Liver (tissue), 9 donors: ENCODE results near the gene GRID1. TPM values are rescaled to one million over a fixed set of nuclear protein-coding genes. Genes with fewer than 3 reads are reported as not detected.

Experiments used
- DNase-seq: peaks from one replicate; pipeline ENCODE4 v3.0.0-alpha.2; 2017; ENCODE audit warnings: low spot score
- H3K27ac ChIP-seq, 2 donors: one replicate each; pipeline ENCODE4 v1.7.0; 2013; ENCODE audit warnings: inconsistent platforms in 2 of 2, low read length in 2 of 2, control low read depth in 1 of 2, low read depth in 1 of 2, mild to moderate bottlenecking in 1 of 2
- H3K27me3 ChIP-seq, 4 donors: one replicate each; pipeline versions ENCODE4 v1.6.1 to v1.7.0; 2013; ENCODE audit warnings: low read length in 3 of 4, inconsistent platforms in 1 of 4, mild to moderate bottlenecking in 1 of 4, moderate library complexity in 1 of 4; ENCODE audit not compliant: control insufficient read depth in 4 of 4, insufficient read depth in 4 of 4
- H3K36me3 ChIP-seq, 4 donors: one replicate each; pipeline versions ENCODE4 v1.6.1 to v1.7.0; 2013; ENCODE audit warnings: low read length in 3 of 4, mild to moderate bottlenecking in 3 of 4, low read depth in 1 of 4, moderate library complexity in 1 of 4; ENCODE audit not compliant: control insufficient read depth in 4 of 4, insufficient read depth in 3 of 4
- H3K4me1 ChIP-seq, 4 donors: one replicate each; pipeline versions ENCODE4 v1.6.1 to v1.7.0; 2013; ENCODE audit warnings: low read length in 3 of 4, mild to moderate bottlenecking in 3 of 4, moderate library complexity in 1 of 4; ENCODE audit not compliant: control insufficient read depth in 4 of 4, insufficient read depth in 4 of 4
- H3K4me3 ChIP-seq, 3 donors: one replicate each; pipeline versions ENCODE4 v1.6.1 to v1.7.0; 2013; ENCODE audit warnings: low read length in 3 of 3, control low read depth in 1 of 3, low read depth in 1 of 3, mild to moderate bottlenecking in 1 of 3
- H3K9ac ChIP-seq, 2 donors: one replicate each; pipeline ENCODE4 v1.7.0; 2013; ENCODE audit warnings: low read length in 2 of 2, mild to moderate bottlenecking in 2 of 2, moderate library complexity in 2 of 2, control low read depth in 1 of 2, low read depth in 1 of 2
- H3K9me3 ChIP-seq, 4 donors: one replicate each; pipeline versions ENCODE4 v1.6.1 to v1.7.0; 2013; ENCODE audit warnings: low read length in 3 of 4; ENCODE audit not compliant: control insufficient read depth in 4 of 4
- ATF3 ChIP-seq: IDR thresholded peaks from 2 replicates; pipeline ENCODE4 v1.6.1; 2016; ENCODE audit warnings: antibody characterized with exemption
- CTCF ChIP-seq: fragments of 150-350 bp; IDR thresholded peaks from 2 replicates; pipeline ENCODE4 v1.5.1; 2017; ENCODE audit warnings: improper control_type of control experiment, low read depth, low read length; ENCODE audit not compliant: missing input control
- EGR1 ChIP-seq, 2 donors: IDR thresholded peaks; 2 replicates each; pipeline ENCODE4 v1.6.1; 2016 to 2018; ENCODE audit warnings: antibody characterized with exemption in 2 of 2, low read depth in 2 of 2
- FOXA1 ChIP-seq: IDR thresholded peaks from 2 replicates; pipeline ENCODE4 v1.6.1; 2016; ENCODE audit warnings: antibody characterized with exemption
- FOXA2 ChIP-seq: IDR thresholded peaks from 2 replicates; pipeline ENCODE4 v1.6.1; 2016; ENCODE audit warnings: antibody characterized with exemption
- GABPA ChIP-seq, 2 donors: IDR thresholded peaks in 1 of 2; conservative IDR thresholded peaks in 1 of 2; 2 replicates each; pipeline ENCODE4 v1.6.1; 2016; ENCODE audit warnings: antibody characterized with exemption in 2 of 2, mild to moderate bottlenecking in 1 of 2, moderate library complexity in 1 of 2
- HNF4A ChIP-seq, 2 donors: conservative IDR thresholded peaks; 2 replicates each; pipeline ENCODE4 v1.6.1; 2016; ENCODE audit warnings: antibody characterized with exemption in 2 of 2, mild to moderate bottlenecking in 2 of 2
- HNF4G ChIP-seq: IDR thresholded peaks from 2 replicates; pipeline ENCODE4 v1.6.1; 2016; ENCODE audit warnings: antibody characterized with exemption
- JUND ChIP-seq, 2 donors: IDR thresholded peaks; 2 replicates each; pipeline ENCODE4 v1.6.1; 2016; ENCODE audit warnings: antibody characterized with exemption in 2 of 2
- MAX ChIP-seq: IDR thresholded peaks from 2 replicates; pipeline ENCODE4 v1.6.1; 2016; ENCODE audit warnings: antibody characterized with exemption
- NR2F2 ChIP-seq: IDR thresholded peaks from 2 replicates; pipeline ENCODE4 v1.6.1; 2016; ENCODE audit warnings: antibody characterized with exemption
- RAD21 ChIP-seq, 2 donors: IDR thresholded peaks; 2 replicates each; pipeline ENCODE4 v1.6.1; 2016; ENCODE audit warnings: antibody characterized with exemption in 2 of 2, mild to moderate bottlenecking in 2 of 2
- REST ChIP-seq: IDR thresholded peaks from 2 replicates; pipeline ENCODE4 v1.6.1; 2016; ENCODE audit warnings: antibody characterized with exemption, mild to moderate bottlenecking
- RXRA ChIP-seq, 2 donors: IDR thresholded peaks; 2 replicates each; pipeline ENCODE4 v1.6.1; 2017 to 2018; ENCODE audit warnings: antibody characterized with exemption in 2 of 2, mild to moderate bottlenecking in 1 of 2
- SP1 ChIP-seq: IDR thresholded peaks from 2 replicates; pipeline ENCODE4 v1.6.1; 2018; ENCODE audit warnings: antibody characterized with exemption, mild to moderate bottlenecking
- TAF1 ChIP-seq: conservative IDR thresholded peaks from 2 replicates; pipeline ENCODE4 v1.6.1; 2016; ENCODE audit warnings: antibody characterized with exemption, mild to moderate bottlenecking
- YY1 ChIP-seq: IDR thresholded peaks from 2 replicates; pipeline ENCODE4 v1.6.1; 2016; ENCODE audit warnings: antibody characterized with exemption, mild to moderate bottlenecking
- ZBTB33 ChIP-seq: IDR thresholded peaks from 2 replicates; pipeline ENCODE4 v1.6.1; 2016; ENCODE audit warnings: antibody characterized with exemption
- WGBS: extraction: QIAGEN DNeasy Blood & Tissue Kit; methylation state at CpG from one replicate; pipeline ENCODE4 v1.1.7; 2013; 5-methylcytosine and 5-hydroxymethylcytosine counted together
- polyA plus RNA-seq, 2 donors: library from polyadenylated mRNA; stranded (reverse) in 1 of 2; unstranded in 1 of 2; fragments of 200-250 nt in 1 of 2; fragments of >200 nt in 1 of 2; fragmentation: Nextera tagmentation in 1 of 2; extraction: Ambion mirVana in 1 of 2; gene quantifications; one replicate each; pipeline versions ENCODE4 v1.2.1 to v1.2.3, GENCODE V29; 2013 to 2015
- total RNA-seq, 2 donors: library from RNA; depleted of rRNA; stranded (reverse); fragments of >200 nt; gene quantifications; one replicate each; pipeline ENCODE4 v1.2.3, GENCODE V29; 2014
- donor health status: healthy.
- donor health status: healthy.
- donor health status: healthy.
- donor health status: healthy.
- donor health status: healthy.

Gene GRID1
- total and polyA plus RNA-seq, 4 donors: 0.09 to 0.17 (median 0.14) TPM; not detected in 1

GRCh38 chr10:85682621-85683020 is 684.0 kb downstream of the GRID1 start:
- TF ChIP-seq JUND (IDR thresholded peaks at IDR 0.05) (no peak), NR2F2 (no peak), CTCF (no peak), RXRA (IDR thresholded peaks at IDR 0.05) (no peak), EGR1 (IDR thresholded peaks at IDR 0.05; ENCODE audit: low read depth in 2 of 2) (no peak), FOXA2 (no peak), FOXA1 (no peak), HNF4A (conservative IDR thresholded peaks at IDR 0.05) (no peak)
- Histone ChIP-seq H3K9me3 (no peaks in the 10 kb centered on the region), H3K4me1 (no peaks in the 10 kb centered on the region), H3K9ac (no peak overlapping the region), H3K36me3 (no peaks in the 10 kb centered on the region), H3K27ac (no peak overlapping the region), H3K27me3 (no peaks in the 10 kb centered on the region), H3K4me3 (no peak overlapping the region)
- WGBS: 92% methylated on average over 1 of the region's 1 CpG
- no peak for DNase-seq

GRCh38 chr10:85679710-85680109 is 686.9 kb downstream of the GRID1 start:
- TF ChIP-seq REST (no peak), SP1 (no peak), MAX (no peak), RAD21 (IDR thresholded peaks at IDR 0.05) (no peak), HNF4A (conservative IDR thresholded peaks at IDR 0.05) (no peak), HNF4G (no peak), ATF3 (no peak), EGR1 (IDR thresholded peaks at IDR 0.05; ENCODE audit: low read depth in 2 of 2) (no peak), FOXA1 (no peak), NR2F2 (no peak), RXRA (IDR thresholded peaks at IDR 0.05) (no peak), YY1 (no peak), ZBTB33 (no peak), JUND (IDR thresholded peaks at IDR 0.05) (no peak), TAF1 (no peak), FOXA2 (no peak), CTCF (no peak), GABPA (IDR thresholded peaks at IDR 0.05 in 1 of 2, conservative IDR thresholded peaks at IDR 0.05 in 1 of 2) (no peak)
- Histone ChIP-seq H3K9ac (no peak overlapping the region), H3K9me3 (no peaks in the 10 kb centered on the region), H3K4me3 (no peak overlapping the region), H3K27me3 (no peaks in the 10 kb centered on the region), H3K27ac (no peak overlapping the region), H3K4me1 (no peaks in the 10 kb centered on the region), H3K36me3 (no peaks in the 10 kb centered on the region)
- DNase-seq: no peak
- 73% methylated on average over 4 of the region's 4 CpGs for WGBS
